Spleen (tissue), 7 donors: ENCODE data around the gene PRIM2.
"Not testable (repeated sequence)": the region's sequence is repeated elsewhere in the genome, so short reads cannot be mapped to it uniquely, and the experiment has no call there.

Source experiments
- CTCF ChIP-seq, 11 experiments: fragments of 200-600 bp in 7 of 11; fragments of 450-650 bp in 4 of 11; sonication (generic) in 4 of 11; IDR thresholded peaks in 8 of 11; conservative IDR thresholded peaks in 3 of 11; 1 replicate in 7 of 11; 2 replicates in 4 of 11; pipeline versions ENCODE4 v1.4.0 to v1.8.0; 2016 to 2021; ENCODE audit warnings: antibody characterized with exemption in 11 of 11, inconsistent platforms in 4 of 11, mild to moderate bottlenecking in 1 of 11
- POLR2A ChIP-seq, 3 donors: fragments of 450-650 bp; IDR thresholded peaks; one replicate each; pipeline ENCODE4 v1.5.1; 2017; ENCODE audit warnings: antibody characterized with exemption in 3 of 3, mild to moderate bottlenecking in 1 of 3
- POLR2AphosphoS5 ChIP-seq, 3 donors: sonication (generic); formaldehyde crosslinking; IDR thresholded peaks; one replicate each; pipeline ENCODE4 v1.5.1; 2017; ENCODE audit warnings: antibody characterized with exemption in 3 of 3
- donor health status: DM: no; HTN: no; CAD: no; lungs with moderate emphysema.
- donor health status: DM: no; HTN: no; CAD: no.
- donor health status: DM: no; HTN: no; CAD: no.

- not testable (repeated sequence) for TF ChIP-seq CTCF (IDR thresholded peaks at IDR 0.05 in 8 of 11, conservative IDR thresholded peaks at IDR 0.05 in 3 of 11); POLR2A (IDR thresholded peaks at IDR 0.05); POLR2AphosphoS5 (IDR thresholded peaks at IDR 0.05)
Measured at GRCh38 chr6:57470148-57470547, 152.7 kb downstream of the PRIM2 start.
